GM12891 (cell line): ENCODE measurements around the gene ITPR3.

ENCODE experiments used
- PAX5 ChIP-seq: IDR thresholded peaks from 2 replicates; pipeline ENCODE4 v1.6.1; 2011; ENCODE audit warnings: low read length, moderate library complexity, mild to moderate bottlenecking; ENCODE audit not compliant: insufficient read depth, severe bottlenecking
- POLR2A ChIP-seq: IDR thresholded peaks from 2 replicates; pipeline ENCODE4 v1.6.1; 2011; ENCODE audit warnings: low read depth, low read length, control low read depth
- POLR2AphosphoS5 ChIP-seq: IDR thresholded peaks from 2 replicates; pipeline ENCODE4 v1.6.1; 2011; ENCODE audit warnings: low read depth, low read length, control low read depth
- POU2F2 ChIP-seq: IDR thresholded peaks from 2 replicates; pipeline ENCODE4 v1.6.1; 2011; ENCODE audit warnings: low read depth, mild to moderate bottlenecking, control low read depth, low read length, moderate library complexity
- SPI1 ChIP-seq: IDR thresholded peaks from 2 replicates; pipeline ENCODE4 v1.6.1; 2011; ENCODE audit warnings: low read depth, low read length, control low read depth
- TAF1 ChIP-seq: IDR thresholded peaks from 2 replicates; pipeline ENCODE4 v1.6.1; 2011; ENCODE audit warnings: low read depth, low read length, control low read depth

- no peak for TF ChIP-seq SPI1
- no peak for TF ChIP-seq POLR2A
- TF ChIP-seq PAX5, result no peak
- no peak for TF ChIP-seq POLR2AphosphoS5
- no peak for TF ChIP-seq POU2F2
- no peak for TF ChIP-seq TAF1
These were observed 119.1 kb downstream of the ITPR3 start for GRCh38 chr6:33740204-33740608.
